Measurements from ENCODE around the gene BTG2. TPM values are rescaled to one million over a fixed set of nuclear protein-coding genes. Genes with fewer than 3 reads are reported as not detected.

BTG2 gene
- total and polyA plus RNA-seq, 3 experiments from 2014 or later, result 97.8 to 138 (median 102) TPM

DNA sequence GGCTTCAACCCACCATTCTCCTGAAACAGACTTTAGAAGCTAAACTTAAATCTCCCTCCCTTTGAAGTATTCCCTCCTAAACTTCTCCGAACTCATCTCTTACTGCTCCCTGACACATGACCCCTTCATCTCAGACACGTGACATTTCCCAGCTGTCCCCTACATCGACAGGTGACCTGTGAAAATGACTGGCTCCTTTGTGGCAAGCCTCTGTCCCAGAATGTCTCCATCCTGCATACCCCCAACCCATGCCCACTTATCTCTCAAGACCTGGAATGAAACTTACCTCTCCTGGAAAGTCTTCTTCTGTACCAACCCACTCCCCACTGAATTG lies 41.4 kb downstream of the BTG2 start:
- Mint-ChIP-seq H3K4me3 (no peak overlapping the region), H3K9me3 (no peaks in the 10 kb centered on the region), H3K36me3 (no peaks in the 10 kb centered on the region), H3K27ac (no peak overlapping the region), H3K4me1 (peaks cover 5 to 10% (median 6%) of the 10 kb centered on the region in 3 donors), H3K27me3 (peaks cover 32 to 84% of the 10 kb centered on the region in 2 donors)
- no peaks in the 10 kb centered on the region for H3K9me3 ChIP-seq (ENCODE audit: low read length)
- ChIA-PET POLR2A (no interaction called here), CTCF (interaction anchor here (1.0 to 16.9 kb wide), 3 partner anchors 9 to 141 kb away, joined by 3 to 775 read pairs (median 4); no protein-coding TSS in a partner anchor)
- no peak overlapping the region for H3K27ac ChIP-seq (ENCODE audit: low read depth, low read length)
- H3K4me3 ChIP-seq (ENCODE audit: low read length), result no peak overlapping the region
- DNase-seq, result no peak
- H3K27me3 ChIP-seq (ENCODE audit: insufficient read depth, low read length, poor library complexity, severe bottlenecking), result peaks cover 15% of the 10 kb centered on the region
- no peaks in the 10 kb centered on the region for H3K4me1 ChIP-seq (ENCODE audit: insufficient read depth, low read length)
- no peaks in the 10 kb centered on the region for H3K36me3 ChIP-seq (ENCODE audit: insufficient read depth, low read length)

DNA sequence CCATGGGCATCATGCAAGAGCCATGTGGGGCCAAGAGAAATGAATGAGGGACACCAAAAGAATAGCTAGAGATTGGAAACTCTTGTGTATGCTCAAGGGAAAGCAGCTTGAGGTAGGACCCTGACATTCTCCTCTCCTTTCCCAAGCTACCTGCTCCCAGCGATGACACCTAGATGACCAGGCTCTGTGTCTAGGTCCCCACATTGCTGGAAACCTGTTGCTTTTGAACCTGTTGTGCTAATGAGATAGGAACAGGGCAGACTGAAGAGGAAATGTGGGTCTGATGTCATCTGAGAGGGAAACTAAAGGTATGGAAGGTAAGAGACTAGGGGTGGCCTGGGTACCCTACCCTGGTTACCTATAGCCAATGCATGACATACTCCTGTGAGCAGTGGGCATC lies 43.8 kb downstream of the BTG2 start:
- peaks cover 34 to 81% of the 10 kb centered on the region in 2 donors for H3K27me3 Mint-ChIP-seq
- no peak overlapping the region for H3K27ac Mint-ChIP-seq
- no peaks in the 10 kb centered on the region for H3K9me3 Mint-ChIP-seq
- no peak for DNase-seq
- H3K9me3 ChIP-seq (ENCODE audit: low read length), result no peaks in the 10 kb centered on the region
- H3K36me3 Mint-ChIP-seq, result no peaks in the 10 kb centered on the region
- peaks cover 0 to 3% (median 0%) of the 10 kb centered on the region in 3 donors for H3K4me1 Mint-ChIP-seq
- no peak overlapping the region for H3K4me3 ChIP-seq (ENCODE audit: low read length)
- H3K27me3 ChIP-seq (ENCODE audit: insufficient read depth, low read length, poor library complexity, severe bottlenecking), result peaks cover 19% of the 10 kb centered on the region
- POLR2A ChIA-PET, result no interaction called here
- H3K4me1 ChIP-seq (ENCODE audit: insufficient read depth, low read length), result no peaks in the 10 kb centered on the region
- no peaks in the 10 kb centered on the region for H3K36me3 ChIP-seq (ENCODE audit: insufficient read depth, low read length)
- H3K4me3 Mint-ChIP-seq, result no peak overlapping the region
- H3K27ac ChIP-seq (ENCODE audit: low read depth, low read length), result no peak overlapping the region
- CTCF ChIA-PET, result no interaction called here

DNA sequence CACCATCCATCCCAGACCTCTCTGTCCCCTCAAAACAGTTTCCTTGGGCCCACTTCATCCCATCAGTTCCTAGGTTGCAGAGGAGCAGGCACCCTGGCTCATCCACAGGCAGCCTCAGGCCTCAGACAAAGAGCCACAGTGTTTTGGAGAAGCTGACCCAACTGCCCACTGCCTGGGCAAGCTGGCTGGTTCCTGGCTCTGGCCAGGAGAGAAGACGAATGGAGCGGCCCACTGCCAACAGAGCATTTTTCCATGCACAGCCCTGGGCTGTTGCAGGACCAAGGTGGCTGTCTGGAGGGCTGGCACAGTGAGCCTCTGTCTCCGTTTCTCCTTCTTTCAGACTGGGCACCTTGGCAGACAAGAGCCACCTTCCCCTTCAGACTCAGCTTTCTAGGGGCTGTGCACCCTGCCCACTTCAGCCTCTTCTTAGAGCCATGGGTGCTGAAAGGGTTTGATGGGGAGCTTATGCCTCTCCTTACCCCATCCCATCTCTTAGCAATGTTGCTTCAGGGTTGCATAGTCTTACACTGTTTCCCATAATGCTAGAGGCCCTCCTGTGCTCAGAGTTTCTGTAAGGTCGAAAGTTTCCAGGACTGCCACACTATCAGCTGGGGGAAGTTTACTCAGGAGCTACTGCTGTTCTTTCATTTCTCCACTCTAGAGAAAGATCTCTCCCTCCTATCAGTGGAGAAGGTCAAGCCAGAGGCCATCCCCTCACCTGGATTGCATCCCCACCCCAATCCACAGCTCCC lies 44.6 kb downstream of the BTG2 start:
- Histone ChIP-seq H3K27ac (ENCODE audit: low read depth, low read length) (no peak overlapping the region), H3K36me3 (ENCODE audit: insufficient read depth, low read length) (no peaks in the 10 kb centered on the region), H3K9me3 (ENCODE audit: low read length) (no peaks in the 10 kb centered on the region), H3K4me1 (ENCODE audit: insufficient read depth, low read length) (no peaks in the 10 kb centered on the region), H3K27me3 (ENCODE audit: insufficient read depth, low read length, poor library complexity, severe bottlenecking) (peaks cover 19% of the 10 kb centered on the region), H3K4me3 (ENCODE audit: low read length) (no peak overlapping the region)
- Mint-ChIP-seq H3K9me3 (no peaks in the 10 kb centered on the region), H3K27me3 (peaks cover 33 to 81% of the 10 kb centered on the region in 2 donors), H3K4me3 (no peak overlapping the region), H3K27ac (no peak overlapping the region), H3K36me3 (no peaks in the 10 kb centered on the region), H3K4me1 (peaks cover 0 to 3% (median 0%) of the 10 kb centered on the region in 3 donors)
- CTCF ChIA-PET, result interaction anchor here (2.1 kb wide), 1 partner anchor 9 kb away, joined by 11 read pairs; no protein-coding TSS in a partner anchor
- DNase-seq, result no peak
- POLR2A ChIA-PET, result no interaction called here

DNA sequence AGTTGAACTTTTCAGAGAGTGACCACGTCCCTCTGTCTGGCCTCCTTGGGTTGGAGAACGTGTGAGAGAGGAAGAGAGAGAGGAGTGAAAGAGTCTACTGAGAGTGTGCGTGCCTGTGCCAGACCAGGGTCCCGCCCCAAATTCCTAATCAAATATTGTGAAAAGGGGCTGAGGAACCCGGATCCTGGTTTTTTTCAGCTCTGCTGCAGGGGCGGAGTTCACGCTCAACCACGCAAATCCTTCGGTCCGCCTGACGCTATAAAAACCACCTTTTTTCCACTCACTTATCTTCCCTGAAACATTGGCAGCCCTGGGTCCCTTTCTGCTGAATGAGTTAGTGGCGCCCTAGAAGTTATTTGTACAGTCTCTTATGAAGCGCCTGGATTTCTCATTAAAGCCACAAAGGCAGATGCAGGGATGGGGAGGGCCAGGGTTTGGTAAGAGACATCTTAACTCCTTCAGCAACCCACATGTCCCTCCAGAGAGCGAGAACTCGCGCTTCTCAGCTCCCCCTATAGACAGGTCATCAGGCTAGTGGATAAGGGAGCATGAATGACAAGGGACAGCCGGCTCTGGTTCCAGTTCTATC lies 45.8 kb downstream of the BTG2 start, which contains the start of gene FMOD:
Gene FMOD (minus strand): TSS at position 86 of the 589 bp plus-strand sequence. CDS start 2,852 bp downstream, outside the sequence.
- Mint-ChIP-seq H3K27me3 (peaks cover 33 to 81% of the 10 kb centered on the region in 2 donors), H3K4me3 (no peak within 1 kb of the TSS), H3K4me1 (peaks cover 0 to 3% (median 0%) of the 10 kb centered on the region in 3 donors), H3K27ac (no peak within 1 kb of the TSS), H3K36me3 (no peaks in the 10 kb centered on the region), H3K9me3 (no peaks in the 10 kb centered on the region)
- POLR2A ChIA-PET, result no interaction called here
- Histone ChIP-seq H3K4me3 (ENCODE audit: low read length) (no peak within 1 kb of the TSS), H3K36me3 (ENCODE audit: insufficient read depth, low read length) (no peaks in the 10 kb centered on the region), H3K9me3 (ENCODE audit: low read length) (no peaks in the 10 kb centered on the region), H3K4me1 (ENCODE audit: insufficient read depth, low read length) (no peaks in the 10 kb centered on the region), H3K27me3 (ENCODE audit: insufficient read depth, low read length, poor library complexity, severe bottlenecking) (peaks cover 19% of the 10 kb centered on the region), H3K27ac (ENCODE audit: low read depth, low read length) (no peak within 1 kb of the TSS)
- DNase-seq, result no peak
- CTCF ChIA-PET, result interaction anchor here (1.0 to 2.1 kb wide), 2 partner anchors 10 to 11 kb away, joined by 3 to 11 read pairs; no protein-coding TSS in a partner anchor

DNA sequence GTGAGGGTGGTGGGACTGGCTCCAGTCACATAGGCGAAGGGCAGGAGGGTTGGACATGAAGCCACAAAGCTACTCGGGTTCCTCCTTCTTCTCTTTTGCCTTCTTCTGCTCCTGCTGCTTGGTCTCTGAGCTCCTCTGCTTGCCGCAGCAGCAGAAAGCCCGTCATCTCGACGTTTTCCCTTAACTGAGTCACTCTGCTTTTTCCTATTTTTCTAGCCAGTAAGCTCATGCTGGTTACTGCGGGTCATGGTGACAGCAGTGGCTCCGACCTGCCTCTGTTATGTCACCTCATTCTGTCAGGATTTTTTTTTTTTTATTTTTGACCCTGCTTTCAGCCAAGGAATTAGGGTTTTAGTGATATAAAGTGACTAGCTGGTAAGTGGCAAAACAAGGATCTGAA lies 48.2 kb downstream of the BTG2 start:
- H3K4me1 Mint-ChIP-seq, result peaks cover 0 to 3% (median 0%) of the 10 kb centered on the region in 3 donors

DNA sequence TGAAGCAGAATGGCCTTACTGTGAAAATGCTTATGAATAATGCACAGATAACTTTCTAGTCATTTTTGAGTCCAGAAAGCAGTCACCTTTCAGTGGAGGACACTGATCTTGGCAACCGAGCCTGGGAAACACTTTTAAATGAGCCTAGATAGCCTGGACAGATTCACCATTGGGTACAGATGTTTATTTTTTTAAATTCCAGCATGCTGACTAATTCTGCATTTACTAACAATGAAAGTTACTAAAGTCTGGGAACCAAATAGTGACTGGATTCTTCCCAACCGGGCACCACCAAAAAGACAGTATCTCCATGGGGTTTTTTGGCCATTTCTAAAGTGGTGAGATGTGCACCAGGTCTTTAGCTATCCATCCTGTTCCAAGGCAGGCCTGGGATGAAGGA lies 48.9 kb downstream of the BTG2 start:
- H3K9me3 ChIP-seq (ENCODE audit: low read length), result no peaks in the 10 kb centered on the region
- Mint-ChIP-seq H3K9me3 (peaks cover 0 to 3% (median 0%) of the 10 kb centered on the region in 5 donors), H3K27ac (no peak overlapping the region), H3K36me3 (no peaks in the 10 kb centered on the region), H3K4me1 (peaks cover 0 to 3% (median 0%) of the 10 kb centered on the region in 3 donors), H3K27me3 (peaks cover 25 to 80% of the 10 kb centered on the region in 2 donors), H3K4me3 (no peak overlapping the region)
- H3K27me3 ChIP-seq (ENCODE audit: insufficient read depth, low read length, poor library complexity, severe bottlenecking), result peaks cover 18% of the 10 kb centered on the region
- H3K36me3 ChIP-seq (ENCODE audit: insufficient read depth, low read length), result no peaks in the 10 kb centered on the region
- H3K4me3 ChIP-seq (ENCODE audit: low read length), result no peak overlapping the region
- H3K27ac ChIP-seq (ENCODE audit: low read depth, low read length), result no peak overlapping the region
- DNase-seq, result no peak
- no peaks in the 10 kb centered on the region for H3K4me1 ChIP-seq (ENCODE audit: insufficient read depth, low read length)
- CTCF ChIA-PET, result interaction anchor here (0.7 kb wide), 1 partner anchor 87 kb away, joined by 3 read pairs; no protein-coding TSS in a partner anchor
- POLR2A ChIA-PET, result no interaction called here

More for the DNA sequence above, 48.2 kb downstream of the BTG2 start:
- no peak overlapping the region for H3K4me3 ChIP-seq (ENCODE audit: low read length)
- Mint-ChIP-seq H3K27ac (no peak overlapping the region), H3K9me3 (peaks cover 0 to 3% (median 0%) of the 10 kb centered on the region in 5 donors), H3K27me3 (peaks cover 27 to 78% of the 10 kb centered on the region in 2 donors), H3K36me3 (no peaks in the 10 kb centered on the region), H3K4me3 (no peak overlapping the region)
- H3K36me3 ChIP-seq (ENCODE audit: insufficient read depth, low read length), result no peaks in the 10 kb centered on the region
- ChIA-PET CTCF (interaction anchor here (1.3 to 1.7 kb wide), 2 partner anchors 13 to 86 kb away, joined by 3 to 7 read pairs; no protein-coding TSS in a partner anchor), POLR2A (no interaction called here)
- peaks cover 18% of the 10 kb centered on the region for H3K27me3 ChIP-seq (ENCODE audit: insufficient read depth, low read length, poor library complexity, severe bottlenecking)
- H3K4me1 ChIP-seq (ENCODE audit: insufficient read depth, low read length), result no peaks in the 10 kb centered on the region
- H3K27ac ChIP-seq (ENCODE audit: low read depth, low read length), result no peak overlapping the region
- H3K9me3 ChIP-seq (ENCODE audit: low read length), result no peaks in the 10 kb centered on the region
- no peak for DNase-seq

DNA sequence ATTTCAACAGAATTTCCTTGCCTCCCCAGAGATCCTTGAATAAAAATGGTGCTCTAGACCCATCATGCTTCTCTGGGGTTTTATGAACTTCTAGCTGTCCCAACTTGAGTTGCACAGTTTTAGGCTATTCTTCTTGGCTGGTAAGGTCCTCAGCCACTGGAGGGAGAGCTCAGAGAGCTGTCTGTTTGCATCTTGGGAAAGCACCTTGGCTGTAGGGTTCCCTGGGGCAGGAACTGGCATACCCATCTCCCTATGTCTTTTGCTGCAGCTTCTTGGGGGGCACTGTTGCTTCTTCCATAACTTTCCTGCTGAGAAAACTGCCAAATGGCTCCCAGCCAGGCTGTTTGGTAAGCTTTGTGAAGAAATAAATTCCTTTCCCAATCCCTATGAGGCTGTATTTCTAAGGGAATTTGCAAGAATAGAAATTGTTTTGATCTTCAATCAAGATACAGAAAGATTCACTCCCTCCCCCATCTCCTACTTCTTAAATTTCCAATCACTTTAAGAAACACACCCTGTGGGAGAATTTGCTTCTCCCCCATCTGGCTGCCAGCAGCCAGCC lies 53.8 kb downstream of the BTG2 start:
- Mint-ChIP-seq H3K27ac (no peak overlapping the region), H3K27me3 (peaks cover 17 to 75% of the 10 kb centered on the region in 2 donors), H3K36me3 (peaks cover 0 to 2% (median 0%) of the 10 kb centered on the region in 3 donors), H3K9me3 (peaks cover 0 to 3% (median 0%) of the 10 kb centered on the region in 5 donors), H3K4me3 (no peak overlapping the region), H3K4me1 (no peaks in the 10 kb centered on the region)
- H3K4me1 ChIP-seq (ENCODE audit: insufficient read depth, low read length), result no peaks in the 10 kb centered on the region
- H3K27ac ChIP-seq (ENCODE audit: low read depth, low read length), result no peak overlapping the region
- peaks cover 5% of the 10 kb centered on the region for H3K27me3 ChIP-seq (ENCODE audit: insufficient read depth, low read length, poor library complexity, severe bottlenecking)
- H3K36me3 ChIP-seq (ENCODE audit: insufficient read depth, low read length), result no peaks in the 10 kb centered on the region
- H3K9me3 ChIP-seq (ENCODE audit: low read length), result no peaks in the 10 kb centered on the region
- H3K4me3 ChIP-seq (ENCODE audit: low read length), result no peak overlapping the region
- POLR2A ChIA-PET, result no interaction called here
- CTCF ChIA-PET, result interaction anchor here (0.6 to 1.7 kb wide), 4 partner anchors 21 to 131 kb away, joined by 3 to 5 read pairs (median 3); no protein-coding TSS in a partner anchor
- no peak for DNase-seq
